Gastroesophageal sphincter (tissue), 4 donors: ENCODE measurements around the gene CHTF18. TPM values are rescaled to one million over a fixed set of nuclear protein-coding genes. Genes with fewer than 3 reads are reported as not detected.
"Not testable (repeated sequence)": the region's sequence is repeated elsewhere in the genome, so short reads cannot be mapped to it uniquely, and the experiment has no call there.

Experiments
- ATAC-seq: fragments of 150-250 bp; one replicate; pipeline ENCODE4 v1.9.1; 2016; ENCODE audit warnings: mild to moderate bottlenecking, moderate library complexity
- H3K27ac ChIP-seq, 4 donors: fragments of 200-600 bp; sonication (generic) in 3 of 4; 1 replicate in 3 of 4; 2 replicates in 1 of 4; pipeline ENCODE4 v1.5.1; 2016 to 2019
- H3K27me3 ChIP-seq: fragments of 200-600 bp; sonication (generic); one replicate; pipeline ENCODE4 v1.5.1; 2019
- H3K36me3 ChIP-seq, 2 donors: fragments of 200-600 bp; sonication (generic); one replicate each; pipeline ENCODE4 v1.5.1; 2019; ENCODE audit warnings: control low read depth in 1 of 2
- H3K4me1 ChIP-seq, 3 donors: fragments of 200-600 bp; sonication (generic); 1 replicate in 2 of 3; 2 replicates in 1 of 3; pipeline ENCODE4 v1.5.1; 2016 to 2019; ENCODE audit warnings: control low read depth in 2 of 3
- H3K4me3 ChIP-seq, 2 donors: fragments of 200-600 bp; sonication (generic); one replicate each; pipeline ENCODE4 v1.5.1; 2019; ENCODE audit warnings: mild to moderate bottlenecking in 1 of 2, moderate library complexity in 1 of 2
- H3K9me3 ChIP-seq, 3 donors: fragments of 200-600 bp; sonication (generic); one replicate each; pipeline ENCODE4 v1.5.1; 2017 to 2019; ENCODE audit warnings: control low read depth in 2 of 3
- EP300 ChIP-seq: sonication (generic); formaldehyde crosslinking; IDR thresholded peaks from one replicate; pipeline ENCODE4 v1.6.1; 2017; ENCODE audit warnings: antibody characterized with exemption, mild to moderate bottlenecking
- POLR2A ChIP-seq, 2 donors: fragments of 450-650 bp; IDR thresholded peaks; one replicate each; pipeline ENCODE4 v1.6.1; 2017; ENCODE audit warnings: antibody characterized with exemption in 2 of 2, mild to moderate bottlenecking in 2 of 2, moderate library complexity in 1 of 2
- POLR2AphosphoS5 ChIP-seq: sonication (generic); formaldehyde crosslinking; IDR thresholded peaks from one replicate; pipeline ENCODE4 v1.6.1; 2017; ENCODE audit warnings: antibody characterized with exemption
- WGBS, 2 donors: methylation state at CpG; one replicate each; pipeline ENCODE4 v1.1.5; 2018; ENCODE audit warnings: low coverage in 1 of 2; 5-methylcytosine and 5-hydroxymethylcytosine counted together
- total RNA-seq, 4 donors: library from RNA; depleted of rRNA; stranded (reverse); fragments of >200 nt; gene quantifications; one replicate each; pipeline ENCODE4 v1.1.0, GENCODE V29; 2016
- TF ChIP-seq, protein P1 (sequence below), 4 experiments: fragments of 200-600 bp in 2 of 4; fragments of 450-650 bp in 2 of 4; sonication (generic) in 1 of 4; IDR thresholded peaks; one replicate each; pipeline ENCODE4 v1.5.1; 2017 to 2019; ENCODE audit warnings: antibody characterized with exemption in 4 of 4, mild to moderate bottlenecking in 2 of 4, moderate library complexity in 2 of 4

Gene CHTF18
- total RNA-seq, 4 donors from 2014 or later = 4.6 to 10.9 (median 8.3) TPM

DNA sequence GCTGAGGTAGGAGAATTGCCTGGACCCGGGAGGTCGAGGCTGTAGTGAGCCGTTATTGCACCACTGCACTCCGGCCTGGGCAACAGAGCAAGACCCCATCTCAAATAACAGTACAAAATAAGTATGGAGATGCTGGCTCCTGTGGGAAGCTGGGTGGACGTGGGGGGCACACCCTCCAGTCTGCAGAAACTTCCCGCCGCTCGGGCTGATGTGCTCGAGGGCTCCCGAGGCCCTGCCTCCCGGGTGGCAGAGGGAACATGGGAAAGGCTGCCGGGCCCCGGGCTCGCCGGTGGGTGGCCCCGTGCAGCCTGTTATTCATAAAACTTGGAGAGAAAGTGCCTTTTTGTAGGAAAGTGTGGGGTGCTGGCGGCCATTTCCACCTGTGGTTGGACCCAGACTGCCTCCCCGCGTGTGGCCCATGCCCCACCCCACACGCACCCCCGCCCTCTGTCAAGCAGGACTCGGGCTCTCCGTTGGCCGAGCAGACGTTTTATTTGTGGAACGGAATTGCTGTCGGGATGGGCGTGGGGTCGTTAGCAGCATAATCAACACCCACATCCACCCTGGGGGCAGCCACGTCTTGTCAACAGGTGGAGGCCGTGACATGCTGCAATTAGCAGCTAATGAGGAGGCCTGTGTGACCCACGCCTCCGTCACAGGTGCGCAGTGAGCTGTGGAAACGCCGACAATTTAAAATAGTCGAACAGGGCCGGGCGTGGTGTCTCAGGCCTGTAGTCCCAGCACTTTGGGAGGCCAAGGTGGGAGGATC is 40.3 kb upstream of the CHTF18 start:
- peaks cover 59% of the 10 kb centered on the region for H3K27me3 ChIP-seq
- H3K36me3 ChIP-seq = no peaks in the 10 kb centered on the region
- H3K4me3 ChIP-seq = no peak overlapping the region
- ATAC-seq = no peak
- 60 to 79% methylated on average over 1 to 14 of the region's 39 CpGs for WGBS, 2 donors
- H3K4me1 ChIP-seq = no peaks in the 10 kb centered on the region
- H3K27ac ChIP-seq = no peak overlapping the region
- TF ChIP-seq EP300 (no peak), POLR2AphosphoS5 (no peak), POLR2A (IDR thresholded peaks at IDR 0.05) (no peak)
- TF ChIP-seq, protein P1, sequence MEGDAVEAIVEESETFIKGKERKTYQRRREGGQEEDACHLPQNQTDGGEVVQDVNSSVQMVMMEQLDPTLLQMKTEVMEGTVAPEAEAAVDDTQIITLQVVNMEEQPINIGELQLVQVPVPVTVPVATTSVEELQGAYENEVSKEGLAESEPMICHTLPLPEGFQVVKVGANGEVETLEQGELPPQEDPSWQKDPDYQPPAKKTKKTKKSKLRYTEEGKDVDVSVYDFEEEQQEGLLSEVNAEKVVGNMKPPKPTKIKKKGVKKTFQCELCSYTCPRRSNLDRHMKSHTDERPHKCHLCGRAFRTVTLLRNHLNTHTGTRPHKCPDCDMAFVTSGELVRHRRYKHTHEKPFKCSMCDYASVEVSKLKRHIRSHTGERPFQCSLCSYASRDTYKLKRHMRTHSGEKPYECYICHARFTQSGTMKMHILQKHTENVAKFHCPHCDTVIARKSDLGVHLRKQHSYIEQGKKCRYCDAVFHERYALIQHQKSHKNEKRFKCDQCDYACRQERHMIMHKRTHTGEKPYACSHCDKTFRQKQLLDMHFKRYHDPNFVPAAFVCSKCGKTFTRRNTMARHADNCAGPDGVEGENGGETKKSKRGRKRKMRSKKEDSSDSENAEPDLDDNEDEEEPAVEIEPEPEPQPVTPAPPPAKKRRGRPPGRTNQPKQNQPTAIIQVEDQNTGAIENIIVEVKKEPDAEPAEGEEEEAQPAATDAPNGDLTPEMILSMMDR (IDR thresholded peaks at IDR 0.05) = no peak
- no peaks in the 10 kb centered on the region for H3K9me3 ChIP-seq

DNA sequence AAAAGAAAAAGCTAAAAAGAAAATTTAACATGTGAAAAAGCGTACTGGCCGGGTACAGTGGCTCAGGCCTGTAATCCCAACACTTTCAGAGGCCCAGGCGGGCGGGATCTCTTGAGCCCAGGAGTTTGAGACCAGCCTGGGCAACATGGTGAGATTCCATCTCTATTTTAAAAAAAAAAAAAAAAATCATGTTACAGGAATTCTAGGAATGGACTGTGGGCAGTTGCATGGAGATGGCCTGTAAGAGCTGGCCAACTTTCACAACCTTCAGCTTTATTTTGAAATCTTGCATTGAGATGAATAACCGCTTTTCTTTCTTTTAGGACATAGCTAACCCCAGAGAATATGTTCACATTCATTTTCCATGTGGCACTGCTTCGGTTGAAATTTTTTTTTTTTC is 39.4 kb upstream of the CHTF18 start:
- Histone ChIP-seq H3K36me3 (no peaks in the 10 kb centered on the region), H3K4me3 (no peak overlapping the region), H3K4me1 (no peaks in the 10 kb centered on the region), H3K9me3 (no peaks in the 10 kb centered on the region), H3K27me3 (peaks cover 60% of the 10 kb centered on the region), H3K27ac (no peak overlapping the region)
- no peak for TF ChIP-seq EP300
- WGBS, 2 donors = 72 to 87% methylated on average over 4 to 6 of the region's 6 CpGs
- peak; percentile 39 for ATAC-seq

- H3K9me3 ChIP-seq = no peaks in the 10 kb centered on the region
- no peak overlapping the region for H3K4me3 ChIP-seq
- ATAC-seq = no peak
- H3K27ac ChIP-seq = no peak overlapping the region
- no peaks in the 10 kb centered on the region for H3K4me1 ChIP-seq
- WGBS, 2 donors = 27 to 30% methylated on average over 2 to 9 of the region's 9 CpGs
- H3K36me3 ChIP-seq = no peaks in the 10 kb centered on the region
- peaks cover 58% of the 10 kb centered on the region for H3K27me3 ChIP-seq
- no peak for TF ChIP-seq POLR2A (IDR thresholded peaks at IDR 0.05)
- TF ChIP-seq EP300 = no peak
- no peak for TF ChIP-seq POLR2AphosphoS5
- TF ChIP-seq, protein P1 (IDR thresholded peaks at IDR 0.05) = no peak
Observed at GRCh38 chr16:750485-750884, 37.9 kb upstream of the CHTF18 start.

GRCh38 chr16:751152-752006 is 37.0 kb upstream of the CHTF18 start:
- Histone ChIP-seq H3K27ac (no peak overlapping the region), H3K9me3 (no peaks in the 10 kb centered on the region), H3K27me3 (peaks cover 54% of the 10 kb centered on the region), H3K36me3 (no peaks in the 10 kb centered on the region), H3K4me1 (no peaks in the 10 kb centered on the region), H3K4me3 (no peak overlapping the region)
- 62 to 76% methylated on average over 6 to 11 of the region's 39 CpGs for WGBS, 2 donors
- no peak for ATAC-seq
- TF ChIP-seq, protein P1 (IDR thresholded peaks at IDR 0.05) = no peak
- no peak for TF ChIP-seq EP300
- no peak for TF ChIP-seq POLR2A (IDR thresholded peaks at IDR 0.05)
- no peak for TF ChIP-seq POLR2AphosphoS5

GRCh38 chr16:752007-752312 is 36.5 kb upstream of the CHTF18 start:
- no peak overlapping the region for H3K27ac ChIP-seq
- H3K4me1 ChIP-seq = no peaks in the 10 kb centered on the region
- ATAC-seq = no peak
- WGBS, 2 donors = 39 to 43% methylated on average over 6 to 10 of the region's 10 CpGs
- H3K27me3 ChIP-seq = peaks cover 54% of the 10 kb centered on the region
- no peak overlapping the region for H3K4me3 ChIP-seq
- H3K36me3 ChIP-seq = no peaks in the 10 kb centered on the region
- H3K9me3 ChIP-seq = no peaks in the 10 kb centered on the region
- TF ChIP-seq POLR2A (IDR thresholded peaks at IDR 0.05) (no peak), EP300 (no peak), POLR2AphosphoS5 (no peak)
- TF ChIP-seq, protein P1 (IDR thresholded peaks at IDR 0.05) = no peak

- not testable (repeated sequence) for H3K4me1 ChIP-seq, H3K9me3 ChIP-seq, ATAC-seq, H3K36me3 ChIP-seq, H3K4me3 ChIP-seq, H3K27ac ChIP-seq
- peaks cover 54% of the 10 kb centered on the region for H3K27me3 ChIP-seq
- WGBS, 2 donors = 77 to 86% methylated on average over 3 to 4 of the region's 11 CpGs
Observed at GRCh38 chr16:754121-754607, 34.3 kb upstream of the CHTF18 start.
